Renal cortex interstitium (tissue), 11 donors: ENCODE measurements around the gene RBMS1. TPM values are rescaled to one million over a fixed set of nuclear protein-coding genes. Genes with fewer than 3 reads are reported as not detected.

Experiments
- DNase-seq, 11 donors: peaks; one replicate each; pipeline ENCODE4 v3.0.0-alpha.2; 2013; ENCODE audit warnings: low read depth in 9 of 11, low spot score in 4 of 11; ENCODE audit errors: extremely low read depth in 1 of 11
- polyA plus RNA-seq, 3 donors: library from polyadenylated mRNA; unstranded; fragments of 120-200 nt; gene quantifications; one replicate each; pipeline ENCODE4 v1.2.1, GENCODE V29; 2013; ENCODE audit not compliant: insufficient read length in 3 of 3

The RBMS1 gene
- polyA plus RNA-seq, 3 donors, result 130 to 157 (median 150) TPM

- no peak for DNase-seq
These were observed 131.6 kb downstream of the RBMS1 start for GRCh38 chr2:160362018-160362417.

- no peak for DNase-seq
These were observed 133.4 kb downstream of the RBMS1 start for GRCh38 chr2:160360089-160360757.

- DNase-seq, result no peak
These were observed 135.6 kb downstream of the RBMS1 start for GRCh38 chr2:160358046-160358445.

DNA sequence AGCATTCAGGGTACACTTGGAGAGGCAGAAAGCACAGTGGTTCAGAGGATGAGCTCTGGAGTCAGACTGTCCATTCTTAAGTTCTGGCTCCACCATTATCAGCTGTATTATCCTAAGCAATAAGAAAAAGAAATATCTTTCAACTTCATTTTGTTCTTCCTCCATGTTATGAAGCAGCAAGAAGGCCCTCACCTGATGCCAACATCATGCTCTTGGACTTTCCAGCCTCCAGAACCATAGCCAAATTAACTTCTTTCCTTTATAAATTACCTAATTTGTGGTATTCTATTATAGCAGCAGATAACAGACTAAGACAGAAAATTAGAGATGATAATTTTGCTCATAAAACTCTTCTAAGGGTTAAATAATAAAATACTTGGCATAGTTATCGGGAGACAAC, 137.1 kb downstream of the RBMS1 start:
- no peak for DNase-seq

- no peak for DNase-seq
These were observed 138.5 kb downstream of the RBMS1 start for GRCh38 chr2:160355080-160355479.

GRCh38 chr2:160354677-160355076, 138.9 kb downstream of the RBMS1 start:
- no peak for DNase-seq

DNA sequence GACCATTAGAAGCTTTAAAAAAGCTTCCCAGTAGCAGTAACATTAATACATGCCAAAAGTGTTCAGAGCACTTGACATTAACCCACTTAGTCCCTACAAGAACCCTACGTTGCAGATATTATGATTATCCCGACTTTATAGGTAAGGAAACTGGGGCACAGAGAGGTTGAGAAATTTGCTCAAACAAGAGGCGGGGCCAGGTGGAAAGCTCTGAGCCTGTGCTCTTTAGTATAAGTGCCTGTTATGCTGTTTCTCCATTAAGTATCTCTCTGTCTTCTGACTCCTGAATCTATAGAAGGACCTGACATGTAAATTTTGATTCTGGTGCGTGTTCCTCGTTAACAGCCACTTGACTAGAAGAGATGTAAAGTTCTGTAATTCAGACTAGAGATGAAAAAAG, 139.8 kb downstream of the RBMS1 start:
- DNase-seq, result no peak

- no peak for DNase-seq
These were observed 140.4 kb downstream of the RBMS1 start for GRCh38 chr2:160353166-160353565.

GRCh38 chr2:160352500-160352899, 141.1 kb downstream of the RBMS1 start:
- DNase-seq, result no peak

GRCh38 chr2:160351956-160352355, 141.7 kb downstream of the RBMS1 start:
- no peak for DNase-seq

- no peak for DNase-seq
These were observed 144.3 kb downstream of the RBMS1 start for GRCh38 chr2:160349306-160349705.

- no peak for DNase-seq
These were observed 146.2 kb downstream of the RBMS1 start for GRCh38 chr2:160347269-160347863.

DNA sequence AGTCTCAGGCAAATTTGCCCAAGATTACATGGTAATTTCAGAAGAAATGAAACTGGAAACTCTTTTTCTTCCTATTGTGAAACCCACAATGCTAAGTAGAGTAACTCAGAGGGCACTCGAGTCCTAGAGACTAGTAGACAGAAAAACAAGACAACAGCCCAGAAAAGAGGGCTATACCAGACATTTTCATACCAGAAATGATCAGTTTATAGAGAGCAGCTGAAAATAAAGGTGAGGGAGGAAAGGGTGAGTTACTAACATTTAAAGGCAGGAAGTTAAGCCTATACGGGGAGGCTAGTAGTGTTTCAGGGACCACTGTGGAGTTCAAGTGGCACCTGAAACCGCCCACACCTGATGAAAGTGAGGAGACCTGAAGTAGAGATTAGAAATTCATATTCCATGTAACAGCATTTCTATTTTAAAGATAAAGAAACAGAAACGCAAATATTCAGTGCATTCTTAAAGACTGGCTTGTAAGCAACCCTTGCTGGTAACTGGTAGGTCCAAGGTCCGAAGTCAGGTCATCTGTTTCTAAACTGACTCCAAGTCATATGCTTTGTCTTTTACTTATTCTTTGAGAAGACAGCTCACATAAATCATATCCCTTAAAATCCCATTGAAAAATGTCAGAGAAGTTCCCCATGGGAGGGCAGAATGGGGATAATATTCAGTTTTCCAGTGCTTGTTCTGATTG, 148.4 kb downstream of the RBMS1 start:
- DNase-seq, result no peak

GRCh38 chr2:160343404-160343803, 150.2 kb downstream of the RBMS1 start:
- no peak for DNase-seq

GRCh38 chr2:160339726-160340125, 153.9 kb downstream of the RBMS1 start:
- no peak for DNase-seq

DNA sequence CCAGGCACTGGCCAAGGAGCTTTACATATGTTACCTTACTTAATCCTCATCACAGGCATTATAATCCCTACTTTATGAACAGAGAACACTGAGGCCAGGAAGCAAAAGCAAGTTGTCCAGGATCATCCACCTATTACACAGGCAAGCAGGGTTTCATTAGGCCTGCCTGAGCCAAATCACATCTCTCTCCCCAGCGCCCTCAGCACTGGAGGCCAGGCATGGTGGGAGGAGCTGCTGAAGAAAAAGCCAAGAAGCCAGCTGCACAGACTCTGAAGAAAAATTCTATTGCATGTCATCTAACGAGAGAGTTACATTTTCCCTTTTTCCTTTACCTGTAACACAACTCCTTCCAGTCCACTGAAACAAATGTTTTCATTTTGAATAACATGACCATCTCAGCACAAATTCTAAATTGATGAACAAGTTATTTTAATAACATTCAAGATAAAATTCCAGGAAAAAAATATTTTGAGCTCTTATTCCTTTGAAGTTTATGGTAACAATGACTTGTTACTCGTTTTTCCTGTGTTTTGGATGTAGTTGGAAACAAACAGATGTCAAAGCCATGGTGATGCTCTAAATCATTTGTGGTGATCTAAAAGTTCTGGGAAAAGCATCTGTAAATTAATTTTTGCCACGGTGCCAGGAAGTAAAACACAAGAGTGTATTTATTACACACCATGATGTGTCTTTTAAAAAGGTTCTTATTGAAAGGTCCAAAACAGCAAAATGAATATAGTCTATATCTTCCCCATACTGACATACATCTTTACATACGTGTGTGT, 154.5 kb downstream of the RBMS1 start:
- DNase-seq, result peak in 5 of 11 donors; percentile 24 to 55 (median 41)

DNA sequence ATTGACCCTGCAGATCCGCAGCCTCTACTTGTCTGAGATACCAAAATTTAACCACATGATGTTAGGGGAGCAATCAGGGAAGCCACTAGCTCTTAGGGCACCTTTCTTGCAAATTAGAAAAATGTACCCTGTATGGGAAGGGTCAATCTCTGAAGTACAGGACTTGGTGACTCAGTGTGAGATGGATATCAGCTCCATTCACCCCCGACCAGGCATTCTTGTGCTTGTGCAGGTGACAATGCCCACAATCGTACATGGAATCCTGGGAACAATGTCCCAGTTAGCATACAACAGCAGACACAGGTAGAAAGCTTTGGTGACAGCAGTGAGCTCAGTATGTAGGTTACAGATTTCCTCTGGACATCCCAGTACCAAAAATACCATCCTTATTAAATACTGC, 155.9 kb downstream of the RBMS1 start:
- no peak for DNase-seq

GRCh38 chr2:160336635-160337034, 157.0 kb downstream of the RBMS1 start:
- no peak for DNase-seq

DNA sequence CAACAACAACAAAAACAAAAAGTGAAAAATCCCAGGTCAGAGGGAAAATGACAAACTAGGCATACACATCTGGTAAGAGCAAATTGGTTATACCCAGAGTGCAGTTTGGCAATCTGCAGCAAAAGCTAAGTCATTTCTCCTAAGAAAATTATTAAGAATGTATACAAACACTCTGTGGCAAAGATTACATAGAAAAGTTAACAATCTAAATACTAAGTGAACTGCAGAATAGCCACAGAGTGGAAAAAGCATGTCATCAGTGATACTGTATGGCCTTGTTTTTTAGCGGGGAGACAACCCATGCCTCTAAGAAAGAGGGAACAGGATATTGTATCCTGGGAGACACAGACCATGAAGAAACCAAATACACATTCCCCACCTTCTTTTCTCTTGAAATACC, 157.5 kb downstream of the RBMS1 start:
- DNase-seq, result no peak

GRCh38 chr2:160335441-160335840, 158.2 kb downstream of the RBMS1 start:
- DNase-seq, result no peak
